ENCODE measurements around the gene ACOXL. TPM values are rescaled to one million over a fixed set of nuclear protein-coding genes. Genes with fewer than 3 reads are reported as not detected.

The ACOXL gene
- total and polyA plus RNA-seq, 9 of the 15 experiments (the other 6 are each of a cell fraction or from before 2014, with no cell fraction given), result 0.31 to 0.56 TPM; not detected in 7

GRCh38 chr2:111162718-111163331 lies 430.5 kb downstream of the ACOXL start (continued):
- TF ChIP-seq HMG20B (CRISPR knock-in tag; IDR thresholded peaks at IDR 0.05) (0 out of 2 replicates have a peak, but pooled peaks have one; percentile 75), ZNF79 (CRISPR knock-in tag; IDR thresholded peaks at IDR 0.05; ENCODE audit: low read depth) (no peak), PYGO2 (tag; IDR thresholded peaks at IDR 0.05) (no peak; the same call in 1 of the 2 replicates), ELF4 (CRISPR knock-in tag; IDR thresholded peaks at IDR 0.05) (no peak), RFX7 (CRISPR knock-in tag; IDR thresholded peaks at IDR 0.05) (no peak), PURB (CRISPR knock-in tag; IDR thresholded peaks at IDR 0.05; ENCODE audit: low read depth) (no peak), TAF9B (IDR thresholded peaks at IDR 0.05; ENCODE audit: partially characterized antibody) (no peak), DNMT1 (IDR thresholded peaks at IDR 0.05) (no peak), ZNF584 (CRISPR knock-in tag; IDR thresholded peaks at IDR 0.05; ENCODE audit: low read depth) (no peak), BCLAF1 (IDR thresholded peaks at IDR 0.05; ENCODE audit: borderline replicate concordance in 1 of 2, control insufficient read depth in 1 of 2, low read depth in 2 of 2, low read length in 1 of 2) (no peak), E2F8 (IDR thresholded peaks at IDR 0.05; ENCODE audit: low read depth, partially characterized antibody) (no peak), PHTF2 (CRISPR knock-in tag; IDR thresholded peaks at IDR 0.05) (no peak), USF1 (CRISPR knock-in tag; IDR thresholded peaks at IDR 0.05) (no peak), ZFPM2 (CRISPR knock-in tag; IDR thresholded peaks at IDR 0.05) (no peak), RAD21 (CRISPR knock-in tag; conservative IDR thresholded peaks at IDR 0.05 in 1 of 2, IDR thresholded peaks at IDR 0.05 in 1 of 2) (no peak; a peak in 1 of 4 replicates), CEBPB (tag; IDR thresholded peaks at IDR 0.05) (no peak), HBP1 (CRISPR knock-in tag; IDR thresholded peaks at IDR 0.05) (no peak), ZNF12 (CRISPR knock-in tag; IDR thresholded peaks at IDR 0.05) (no peak), KDM1A (IDR thresholded peaks at IDR 0.05) (peak; percentile 100), NFE2 (IDR thresholded peaks at IDR 0.05; ENCODE audit: low read depth) (0 out of 2 replicates have a peak, but pooled peaks have one; percentile 23), SUPT5H (IDR thresholded peaks at IDR 0.05) (no peak)

All from K562 (cell line).